ENCODE data around the gene SLC10A2.

Gene SLC10A2

DNA sequence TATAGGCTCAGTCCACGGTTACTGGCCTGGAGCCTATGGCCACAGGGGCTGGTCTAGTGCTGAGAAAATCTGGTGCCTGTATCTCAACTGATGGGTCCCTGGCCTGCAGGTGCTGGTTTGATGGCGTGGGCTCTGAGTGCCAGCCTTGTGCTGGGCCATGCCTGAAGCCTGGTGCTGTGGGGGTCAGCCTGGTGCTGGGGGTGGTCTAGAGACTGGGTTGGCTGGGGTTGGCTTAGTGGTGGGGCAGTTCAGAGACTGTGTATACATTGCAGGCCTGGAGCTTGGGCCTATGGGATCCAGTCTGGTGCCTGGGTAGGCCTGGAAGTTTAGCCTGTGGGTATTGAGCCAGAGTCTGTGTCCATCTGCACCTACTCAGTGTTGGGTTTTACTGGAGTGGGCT, 36.4 kb downstream of the SLC10A2 start:
- DNase-seq (ENCODE audit: low spot score) (no peak), ATAC-seq (ENCODE audit: low read depth) (no peak)
- Histone ChIP-seq H3K27ac (ENCODE audit: poor library complexity, severe bottlenecking) (no peak overlapping the region), H3K27me3 (ENCODE audit: insufficient read depth, poor library complexity, severe bottlenecking) (no peaks in the 10 kb centered on the region), H3K9me3 (ENCODE audit: severe bottlenecking) (no peaks in the 10 kb centered on the region), H3K36me3 (ENCODE audit: low read depth) (no peaks in the 10 kb centered on the region), H3K4me1 (ENCODE audit: insufficient read depth, poor library complexity, severe bottlenecking) (peaks cover 6% of the 10 kb centered on the region), H3K4me3 (ENCODE audit: severe bottlenecking) (no peak overlapping the region)
- TF ChIP-seq, protein P1, sequence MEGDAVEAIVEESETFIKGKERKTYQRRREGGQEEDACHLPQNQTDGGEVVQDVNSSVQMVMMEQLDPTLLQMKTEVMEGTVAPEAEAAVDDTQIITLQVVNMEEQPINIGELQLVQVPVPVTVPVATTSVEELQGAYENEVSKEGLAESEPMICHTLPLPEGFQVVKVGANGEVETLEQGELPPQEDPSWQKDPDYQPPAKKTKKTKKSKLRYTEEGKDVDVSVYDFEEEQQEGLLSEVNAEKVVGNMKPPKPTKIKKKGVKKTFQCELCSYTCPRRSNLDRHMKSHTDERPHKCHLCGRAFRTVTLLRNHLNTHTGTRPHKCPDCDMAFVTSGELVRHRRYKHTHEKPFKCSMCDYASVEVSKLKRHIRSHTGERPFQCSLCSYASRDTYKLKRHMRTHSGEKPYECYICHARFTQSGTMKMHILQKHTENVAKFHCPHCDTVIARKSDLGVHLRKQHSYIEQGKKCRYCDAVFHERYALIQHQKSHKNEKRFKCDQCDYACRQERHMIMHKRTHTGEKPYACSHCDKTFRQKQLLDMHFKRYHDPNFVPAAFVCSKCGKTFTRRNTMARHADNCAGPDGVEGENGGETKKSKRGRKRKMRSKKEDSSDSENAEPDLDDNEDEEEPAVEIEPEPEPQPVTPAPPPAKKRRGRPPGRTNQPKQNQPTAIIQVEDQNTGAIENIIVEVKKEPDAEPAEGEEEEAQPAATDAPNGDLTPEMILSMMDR (IDR thresholded peaks at IDR 0.05; ENCODE audit: poor library complexity, severe bottlenecking): no peak

DNA sequence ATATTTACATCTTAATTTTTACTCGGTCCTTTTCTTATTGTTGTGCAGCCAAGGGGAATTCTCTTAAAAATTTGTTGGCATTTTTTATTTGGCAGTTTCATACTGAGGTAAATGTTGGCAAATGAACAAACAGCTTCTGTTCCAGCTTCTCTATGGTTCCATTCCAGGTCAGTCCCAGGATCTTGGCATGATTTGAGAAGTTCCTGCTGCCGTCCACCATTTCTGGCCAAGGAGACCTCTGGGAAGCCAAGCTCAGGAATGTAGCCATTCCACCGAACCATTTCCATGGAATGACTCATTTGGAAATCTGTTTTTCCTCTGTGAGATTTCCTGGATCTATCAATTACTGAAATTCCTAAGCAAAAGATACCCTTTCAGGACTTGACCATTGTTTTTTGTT, 43.9 kb downstream of the SLC10A2 start:
- Histone ChIP-seq H3K36me3 (ENCODE audit: low read depth) (no peaks in the 10 kb centered on the region), H3K27ac (ENCODE audit: poor library complexity, severe bottlenecking) (no peak overlapping the region), H3K4me1 (ENCODE audit: insufficient read depth, poor library complexity, severe bottlenecking) (peaks cover 3% of the 10 kb centered on the region), H3K4me3 (ENCODE audit: severe bottlenecking) (no peak overlapping the region), H3K27me3 (ENCODE audit: insufficient read depth, poor library complexity, severe bottlenecking) (no peaks in the 10 kb centered on the region), H3K9me3 (ENCODE audit: severe bottlenecking) (no peaks in the 10 kb centered on the region)
- DNase-seq (ENCODE audit: low spot score): no peak
- TF ChIP-seq, protein P1 (IDR thresholded peaks at IDR 0.05; ENCODE audit: poor library complexity, severe bottlenecking): no peak
- peak; percentile 42; the same call in 1 of the 3 replicates for ATAC-seq (ENCODE audit: low read depth)

DNA sequence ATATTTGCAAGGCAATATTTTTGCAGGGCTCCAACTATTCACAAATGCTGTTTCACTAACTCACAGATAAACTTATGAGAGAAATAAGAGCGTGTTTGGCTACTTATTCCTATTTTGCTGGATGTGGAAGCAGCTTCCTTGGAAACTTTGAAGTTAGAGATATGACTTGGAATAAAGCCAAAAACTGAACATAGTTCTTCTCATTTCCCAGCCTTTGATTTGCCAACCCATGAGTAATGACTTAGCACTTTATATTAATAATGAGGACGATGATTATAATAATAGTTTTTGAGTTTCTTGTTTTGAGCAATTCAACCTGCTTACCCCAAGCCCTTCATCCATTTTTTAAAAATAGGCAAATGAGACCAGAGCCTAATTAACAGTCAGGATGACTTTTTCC, 47.7 kb downstream of the SLC10A2 start:
- Histone ChIP-seq H3K4me1 (ENCODE audit: insufficient read depth, poor library complexity, severe bottlenecking) (peaks cover 3% of the 10 kb centered on the region), H3K9me3 (ENCODE audit: severe bottlenecking) (no peaks in the 10 kb centered on the region), H3K4me3 (ENCODE audit: severe bottlenecking) (no peak overlapping the region), H3K27me3 (ENCODE audit: insufficient read depth, poor library complexity, severe bottlenecking) (no peaks in the 10 kb centered on the region), H3K36me3 (ENCODE audit: low read depth) (no peaks in the 10 kb centered on the region), H3K27ac (ENCODE audit: poor library complexity, severe bottlenecking) (no peak overlapping the region)
- ATAC-seq (ENCODE audit: low read depth) (no peak), DNase-seq (ENCODE audit: low spot score) (no peak)
- TF ChIP-seq, protein P1 (IDR thresholded peaks at IDR 0.05; ENCODE audit: poor library complexity, severe bottlenecking): no peak

DNA sequence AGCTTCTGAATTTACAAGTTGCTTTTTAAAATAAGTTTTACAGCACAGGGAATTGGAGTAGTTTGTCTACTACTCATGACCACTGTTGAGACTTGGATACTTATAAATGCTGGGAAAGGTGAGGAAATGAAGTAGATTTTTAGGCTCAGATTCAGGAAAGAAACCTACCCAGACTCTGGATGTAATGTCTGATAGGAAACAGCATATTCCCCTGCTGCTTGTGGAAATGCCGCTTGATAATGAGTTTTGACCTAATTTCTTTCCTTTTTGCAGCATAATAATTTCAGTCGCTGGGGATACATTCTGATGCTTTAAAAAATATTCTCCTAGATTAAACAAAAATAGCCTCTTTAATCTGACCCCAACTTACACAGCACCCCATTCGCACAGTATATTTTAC, 53.6 kb downstream of the SLC10A2 start:
- H3K27me3 ChIP-seq (ENCODE audit: insufficient read depth, poor library complexity, severe bottlenecking): no peaks in the 10 kb centered on the region
- ATAC-seq (ENCODE audit: low read depth) (no peak), DNase-seq (ENCODE audit: low spot score) (no peak)
- TF ChIP-seq, protein P1 (IDR thresholded peaks at IDR 0.05; ENCODE audit: poor library complexity, severe bottlenecking): no peak
- no peaks in the 10 kb centered on the region for H3K4me1 ChIP-seq (ENCODE audit: insufficient read depth, poor library complexity, severe bottlenecking)
- no peaks in the 10 kb centered on the region for H3K36me3 ChIP-seq (ENCODE audit: low read depth)
- no peaks in the 10 kb centered on the region for H3K9me3 ChIP-seq (ENCODE audit: severe bottlenecking)
- no peak overlapping the region for H3K27ac ChIP-seq (ENCODE audit: poor library complexity, severe bottlenecking)
- no peak overlapping the region for H3K4me3 ChIP-seq (ENCODE audit: severe bottlenecking)

DNA sequence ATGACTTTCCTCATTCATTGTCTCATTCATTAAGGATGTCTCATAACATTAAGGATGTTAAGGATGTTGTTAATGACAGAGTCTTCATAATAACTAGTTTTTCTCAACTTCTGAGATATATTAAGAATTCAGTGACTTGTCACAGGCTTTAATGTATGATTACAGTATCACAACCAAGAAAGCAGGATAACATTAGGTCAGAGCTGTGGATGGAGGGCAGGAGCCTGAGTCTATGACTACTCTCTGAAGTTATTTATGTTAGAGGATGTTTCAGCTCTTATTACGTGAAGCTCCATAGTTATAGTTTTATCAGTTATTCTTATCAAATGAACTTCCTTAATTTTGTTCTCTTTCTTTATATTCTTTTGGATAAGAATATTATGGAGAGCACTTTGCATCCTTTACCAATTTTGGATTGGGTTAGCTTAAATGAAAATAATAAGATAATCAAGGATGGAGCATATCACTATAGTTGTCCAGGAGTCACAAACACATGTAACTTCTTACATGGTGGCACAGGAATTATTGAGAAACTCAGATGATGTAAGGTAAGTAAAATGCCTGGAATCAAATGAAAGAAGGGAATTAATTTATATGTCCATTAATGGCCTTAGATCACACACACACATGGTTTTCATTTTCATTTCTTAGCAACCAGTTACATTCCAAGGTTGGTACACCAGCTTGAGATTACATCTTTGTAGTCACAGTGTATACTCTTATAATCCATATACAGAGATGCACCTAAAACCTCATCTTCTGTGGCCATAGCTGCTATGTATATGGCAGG, 57.0 kb downstream of the SLC10A2 start:
- TF ChIP-seq, protein P1 (IDR thresholded peaks at IDR 0.05; ENCODE audit: poor library complexity, severe bottlenecking): no peak
- peak; percentile 29; the same call in 1 of the 3 replicates for ATAC-seq (ENCODE audit: low read depth)
- Histone ChIP-seq H3K4me1 (ENCODE audit: insufficient read depth, poor library complexity, severe bottlenecking) (no peaks in the 10 kb centered on the region), H3K4me3 (ENCODE audit: severe bottlenecking) (no peak overlapping the region), H3K36me3 (ENCODE audit: low read depth) (no peaks in the 10 kb centered on the region), H3K27ac (ENCODE audit: poor library complexity, severe bottlenecking) (no peak overlapping the region), H3K9me3 (ENCODE audit: severe bottlenecking) (no peaks in the 10 kb centered on the region), H3K27me3 (ENCODE audit: insufficient read depth, poor library complexity, severe bottlenecking) (no peaks in the 10 kb centered on the region)
- DNase-seq (ENCODE audit: low spot score): no peak

Data from RWPE2 (cell line).